HL-60 (cell line): Measurements from ENCODE around the gene GORAB.

Experiments used
- DNase-seq, 2 experiments: peaks; one replicate each; pipeline ENCODE4 v3.0.0-alpha.2; 2010 to 2020; ENCODE audit warnings: low read depth in 1 of 2, low spot score in 1 of 2
- H3K27ac ChIP-seq: fragments of 250-450 bp; sonication (Bioruptor Pico); replicated peaks from 2 replicates; pipeline ENCODE4 v1.5.1; 2020; ENCODE audit warnings: mild to moderate bottlenecking, moderate library complexity
- H3K27me3 ChIP-seq: fragments of 250-450 bp; sonication (Bioruptor Pico); 2 replicates; pipeline ENCODE4 v1.5.1; 2021; ENCODE audit warnings: mild to moderate bottlenecking, moderate library complexity; ENCODE audit not compliant: insufficient read depth, poor library complexity, severe bottlenecking
- H3K4me3 ChIP-seq: replicated peaks from 2 replicates; pipeline ENCODE4 v1.5.1; 2011; ENCODE audit warnings: mild to moderate bottlenecking, control low read depth, low read length; ENCODE audit not compliant: insufficient read depth
- GABPA ChIP-seq: IDR thresholded peaks from 2 replicates; pipeline ENCODE4 v1.6.1; 2012; ENCODE audit warnings: low read depth
- POLR2AphosphoS5 ChIP-seq: IDR thresholded peaks from 2 replicates; pipeline ENCODE4 v1.6.1; 2012; ENCODE audit warnings: low read depth
- SPI1 ChIP-seq: IDR thresholded peaks from 2 replicates; pipeline ENCODE4 v1.6.1; 2012; ENCODE audit warnings: low read depth, mild to moderate bottlenecking, borderline replicate concordance
- TF ChIP-seq, protein P1 (sequence below): IDR thresholded peaks from 2 replicates; pipeline ENCODE4 v1.6.1; 2012; ENCODE audit warnings: low read depth; ENCODE audit not compliant: insufficient replicate concordance
- TF ChIP-seq, protein P2 (sequence below): IDR thresholded peaks from one replicate; pipeline ENCODE4 v1.5.1; 2011; ENCODE audit warnings: low read length, control low read depth, inconsistent platforms; ENCODE audit not compliant: insufficient read depth

Gene GORAB

GRCh38 chr1:170520601-170521000, 11.4 kb upstream of the GORAB start:
- DNase-seq: no peak
- TF ChIP-seq, protein P1, sequence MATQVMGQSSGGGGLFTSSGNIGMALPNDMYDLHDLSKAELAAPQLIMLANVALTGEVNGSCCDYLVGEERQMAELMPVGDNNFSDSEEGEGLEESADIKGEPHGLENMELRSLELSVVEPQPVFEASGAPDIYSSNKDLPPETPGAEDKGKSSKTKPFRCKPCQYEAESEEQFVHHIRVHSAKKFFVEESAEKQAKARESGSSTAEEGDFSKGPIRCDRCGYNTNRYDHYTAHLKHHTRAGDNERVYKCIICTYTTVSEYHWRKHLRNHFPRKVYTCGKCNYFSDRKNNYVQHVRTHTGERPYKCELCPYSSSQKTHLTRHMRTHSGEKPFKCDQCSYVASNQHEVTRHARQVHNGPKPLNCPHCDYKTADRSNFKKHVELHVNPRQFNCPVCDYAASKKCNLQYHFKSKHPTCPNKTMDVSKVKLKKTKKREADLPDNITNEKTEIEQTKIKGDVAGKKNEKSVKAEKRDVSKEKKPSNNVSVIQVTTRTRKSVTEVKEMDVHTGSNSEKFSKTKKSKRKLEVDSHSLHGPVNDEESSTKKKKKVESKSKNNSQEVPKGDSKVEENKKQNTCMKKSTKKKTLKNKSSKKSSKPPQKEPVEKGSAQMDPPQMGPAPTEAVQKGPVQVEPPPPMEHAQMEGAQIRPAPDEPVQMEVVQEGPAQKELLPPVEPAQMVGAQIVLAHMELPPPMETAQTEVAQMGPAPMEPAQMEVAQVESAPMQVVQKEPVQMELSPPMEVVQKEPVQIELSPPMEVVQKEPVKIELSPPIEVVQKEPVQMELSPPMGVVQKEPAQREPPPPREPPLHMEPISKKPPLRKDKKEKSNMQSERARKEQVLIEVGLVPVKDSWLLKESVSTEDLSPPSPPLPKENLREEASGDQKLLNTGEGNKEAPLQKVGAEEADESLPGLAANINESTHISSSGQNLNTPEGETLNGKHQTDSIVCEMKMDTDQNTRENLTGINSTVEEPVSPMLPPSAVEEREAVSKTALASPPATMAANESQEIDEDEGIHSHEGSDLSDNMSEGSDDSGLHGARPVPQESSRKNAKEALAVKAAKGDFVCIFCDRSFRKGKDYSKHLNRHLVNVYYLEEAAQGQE: no peak
- TF ChIP-seq, protein P2, sequence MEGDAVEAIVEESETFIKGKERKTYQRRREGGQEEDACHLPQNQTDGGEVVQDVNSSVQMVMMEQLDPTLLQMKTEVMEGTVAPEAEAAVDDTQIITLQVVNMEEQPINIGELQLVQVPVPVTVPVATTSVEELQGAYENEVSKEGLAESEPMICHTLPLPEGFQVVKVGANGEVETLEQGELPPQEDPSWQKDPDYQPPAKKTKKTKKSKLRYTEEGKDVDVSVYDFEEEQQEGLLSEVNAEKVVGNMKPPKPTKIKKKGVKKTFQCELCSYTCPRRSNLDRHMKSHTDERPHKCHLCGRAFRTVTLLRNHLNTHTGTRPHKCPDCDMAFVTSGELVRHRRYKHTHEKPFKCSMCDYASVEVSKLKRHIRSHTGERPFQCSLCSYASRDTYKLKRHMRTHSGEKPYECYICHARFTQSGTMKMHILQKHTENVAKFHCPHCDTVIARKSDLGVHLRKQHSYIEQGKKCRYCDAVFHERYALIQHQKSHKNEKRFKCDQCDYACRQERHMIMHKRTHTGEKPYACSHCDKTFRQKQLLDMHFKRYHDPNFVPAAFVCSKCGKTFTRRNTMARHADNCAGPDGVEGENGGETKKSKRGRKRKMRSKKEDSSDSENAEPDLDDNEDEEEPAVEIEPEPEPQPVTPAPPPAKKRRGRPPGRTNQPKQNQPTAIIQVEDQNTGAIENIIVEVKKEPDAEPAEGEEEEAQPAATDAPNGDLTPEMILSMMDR: no peak
- no peak for TF ChIP-seq GABPA
- TF ChIP-seq SPI1: no peak
- TF ChIP-seq POLR2AphosphoS5: no peak
- no peak overlapping the region for H3K27ac ChIP-seq

GRCh38 chr1:170521818-170522217, 10.1 kb upstream of the GORAB start:
- no peak for DNase-seq
- no peak overlapping the region for H3K27ac ChIP-seq
- H3K27me3 ChIP-seq: peaks cover 2% of the 10 kb centered on the region
- no peak overlapping the region for H3K4me3 ChIP-seq
- TF ChIP-seq POLR2AphosphoS5: no peak
- TF ChIP-seq SPI1: no peak
- TF ChIP-seq, protein P2: no peak
- no peak for TF ChIP-seq GABPA
- TF ChIP-seq, protein P1: no peak

More at GRCh38 chr1:170520601-170521000, 11.4 kb upstream of the GORAB start:
- no peak overlapping the region for H3K4me3 ChIP-seq
- peaks cover 2% of the 10 kb centered on the region for H3K27me3 ChIP-seq

DNA sequence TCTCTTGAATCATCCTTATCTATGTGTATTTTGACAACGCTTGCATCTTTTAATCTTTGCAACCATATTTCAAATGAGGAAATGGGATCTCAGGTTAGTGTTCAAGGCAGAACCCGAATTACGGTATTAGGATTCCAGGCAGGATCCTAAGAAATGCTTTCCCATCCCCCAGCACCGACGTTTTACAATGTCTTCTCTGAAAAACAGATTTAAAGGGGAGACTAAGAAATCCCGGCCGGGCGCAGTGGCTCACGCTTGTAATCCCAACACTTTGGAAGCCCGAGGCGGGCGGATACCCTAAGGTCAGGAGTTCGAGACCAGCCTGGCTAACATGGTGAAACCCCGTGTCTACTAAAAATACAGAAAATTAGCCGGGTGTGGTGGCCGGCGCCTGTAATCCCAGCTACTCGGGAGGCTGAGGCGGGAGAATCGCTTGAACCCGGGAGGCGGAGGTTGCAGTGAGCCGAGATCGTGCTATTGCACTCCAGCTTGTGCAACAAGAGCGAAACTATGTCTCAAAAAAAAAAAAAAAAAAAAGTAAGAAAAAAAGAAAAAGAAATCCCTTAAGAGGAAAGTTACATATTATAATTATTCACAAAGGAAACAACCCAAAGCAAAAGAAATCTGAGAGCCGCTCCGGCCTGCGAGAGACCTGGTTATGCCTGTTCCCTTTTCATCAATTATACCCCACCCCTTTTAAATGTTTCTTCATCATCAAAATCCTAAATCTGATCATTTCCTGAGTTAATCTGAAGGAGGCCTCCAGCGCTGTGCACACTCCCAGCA, 801 bp upstream of the GORAB start:
- DNase-seq: no peak
- H3K4me3 ChIP-seq: peak overlapping the region; percentile 87
- no peaks in the 10 kb centered on the region for H3K27me3 ChIP-seq
- peak overlapping the region; percentile 87 for H3K27ac ChIP-seq
- no peak for TF ChIP-seq POLR2AphosphoS5
- TF ChIP-seq GABPA: no peak
- TF ChIP-seq, protein P2: no peak
- TF ChIP-seq, protein P1: no peak
- TF ChIP-seq SPI1: no peak
